Right renal pelvis (tissue), 4 donors: ENCODE results near the gene HS1BP3. TPM values are rescaled to one million over a fixed set of nuclear protein-coding genes. Genes with fewer than 3 reads are reported as not detected.
A peak's percentile ranks its signal among the peaks of the same experiment; 100 is the strongest.

ENCODE experiments used
- DNase-seq, 4 donors: peaks; one replicate each; pipeline ENCODE4 v3.0.0-alpha.2; 2013; ENCODE audit warnings: low read depth in 4 of 4, low spot score in 3 of 4, missing footprints in 1 of 4
- polyA plus RNA-seq, 4 donors: library from polyadenylated mRNA; unstranded; fragments of 120-200 nt; gene quantifications; one replicate each; pipeline ENCODE4 v1.2.1, GENCODE V29; 2013; ENCODE audit not compliant: insufficient read length in 4 of 4

HS1BP3 gene
- polyA plus RNA-seq, 4 donors: 18.9 to 22.0 (median 19.2) TPM

DNA sequence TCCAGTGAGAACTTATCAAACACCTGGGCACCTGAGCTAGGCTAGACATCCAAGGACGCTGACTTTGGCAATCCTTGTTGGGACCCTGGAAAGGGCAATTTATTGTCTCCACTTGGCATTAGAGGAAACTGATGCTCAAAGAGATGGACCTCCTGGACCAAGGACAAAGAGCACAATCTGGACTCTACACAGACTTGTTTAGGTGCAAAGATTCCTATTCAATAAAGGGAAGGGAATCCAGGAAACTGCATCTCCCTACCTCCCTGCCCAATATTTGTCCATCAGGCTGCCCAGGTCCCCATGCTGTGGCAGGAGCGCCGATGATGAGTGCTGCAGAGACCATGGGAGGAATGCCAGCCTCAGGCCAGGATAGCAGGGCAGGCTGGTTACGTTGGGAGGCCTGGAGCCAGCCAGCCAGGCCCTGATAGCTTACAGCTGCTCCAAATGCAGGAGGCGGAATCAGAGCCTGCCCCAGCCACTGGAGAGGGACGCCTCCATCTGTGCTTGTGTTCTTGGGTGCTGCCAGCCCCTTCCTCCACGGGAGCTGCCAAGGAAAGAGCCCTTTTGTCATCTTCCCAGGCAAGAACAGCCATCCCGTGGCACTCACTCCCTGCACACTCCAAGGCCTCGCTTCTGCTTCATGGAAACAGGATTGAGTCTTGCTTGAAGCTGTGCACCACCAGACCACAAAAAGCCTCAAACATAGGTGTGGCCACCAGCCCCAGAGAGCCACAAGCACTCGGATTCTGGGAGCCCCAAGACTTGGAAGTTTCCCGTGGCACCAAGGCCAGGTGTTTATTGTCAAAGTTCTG, 60.0 kb downstream of the HS1BP3 start:
- DNase-seq: no peak

- DNase-seq: no peak
Measured at GRCh38 chr2:20589975-20590703, 60.8 kb downstream of the HS1BP3 start.

GRCh38 chr2:20588918-20589871, 61.7 kb downstream of the HS1BP3 start:
- no peak for DNase-seq

DNA sequence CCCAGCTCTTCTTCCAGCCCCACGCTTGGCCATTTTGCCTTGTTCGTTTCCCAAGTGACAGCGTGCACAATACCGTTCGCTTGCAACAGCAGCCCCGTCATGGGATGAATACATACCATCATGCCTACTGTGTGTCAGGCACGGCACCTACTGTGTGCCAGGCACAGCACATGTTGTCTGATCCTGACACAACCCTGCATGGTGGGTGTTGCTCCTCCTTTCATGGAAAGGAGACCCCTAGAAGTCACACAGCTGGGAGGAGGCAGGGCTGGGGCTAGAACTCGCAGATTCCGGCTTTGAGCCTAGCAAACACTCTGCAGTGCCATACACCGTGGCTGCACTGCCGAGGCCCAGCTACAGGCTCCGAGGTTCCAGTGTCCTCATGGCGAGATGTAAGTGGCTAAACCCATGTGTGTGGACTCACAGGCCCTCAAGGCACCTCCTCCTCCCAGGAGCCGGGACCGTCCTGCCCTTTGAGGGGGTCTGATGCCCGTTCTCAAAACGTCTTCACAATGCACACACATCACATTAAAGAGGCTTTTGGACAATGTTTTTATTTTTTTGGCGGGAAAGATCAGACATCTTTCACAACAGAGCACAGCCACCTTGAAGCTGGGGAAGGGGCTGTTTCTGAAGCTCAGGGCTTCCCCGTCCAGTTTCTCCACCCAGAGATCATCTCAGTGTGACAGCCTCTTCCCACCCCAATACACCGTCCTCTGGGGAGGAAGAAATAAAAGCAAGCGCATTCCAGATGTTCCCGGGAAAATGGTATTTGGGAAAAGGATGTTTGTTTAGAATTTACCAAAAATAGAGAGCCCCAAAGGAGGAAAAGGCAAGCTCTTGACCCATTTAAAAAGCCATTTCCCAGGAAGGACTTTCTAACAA, 64.9 kb downstream of the HS1BP3 start:
- no peak for DNase-seq

DNA sequence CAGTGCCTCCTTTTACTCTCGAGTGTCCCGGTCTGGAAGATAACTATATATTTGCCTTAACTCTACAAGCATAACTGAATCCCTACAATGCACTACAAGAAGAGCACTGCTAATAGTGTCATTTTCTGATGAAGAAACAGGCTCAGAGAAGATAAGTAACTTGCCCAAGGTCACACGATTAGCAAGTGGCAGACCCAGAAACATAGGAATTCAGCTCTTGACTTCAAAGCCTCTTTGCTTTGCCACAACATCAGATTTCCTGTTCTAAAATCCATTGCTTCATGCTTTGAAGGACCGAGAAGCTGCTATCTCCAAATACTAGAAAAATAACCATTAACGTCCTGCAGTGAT, 65.6 kb downstream of the HS1BP3 start:
- DNase-seq: no peak

DNA sequence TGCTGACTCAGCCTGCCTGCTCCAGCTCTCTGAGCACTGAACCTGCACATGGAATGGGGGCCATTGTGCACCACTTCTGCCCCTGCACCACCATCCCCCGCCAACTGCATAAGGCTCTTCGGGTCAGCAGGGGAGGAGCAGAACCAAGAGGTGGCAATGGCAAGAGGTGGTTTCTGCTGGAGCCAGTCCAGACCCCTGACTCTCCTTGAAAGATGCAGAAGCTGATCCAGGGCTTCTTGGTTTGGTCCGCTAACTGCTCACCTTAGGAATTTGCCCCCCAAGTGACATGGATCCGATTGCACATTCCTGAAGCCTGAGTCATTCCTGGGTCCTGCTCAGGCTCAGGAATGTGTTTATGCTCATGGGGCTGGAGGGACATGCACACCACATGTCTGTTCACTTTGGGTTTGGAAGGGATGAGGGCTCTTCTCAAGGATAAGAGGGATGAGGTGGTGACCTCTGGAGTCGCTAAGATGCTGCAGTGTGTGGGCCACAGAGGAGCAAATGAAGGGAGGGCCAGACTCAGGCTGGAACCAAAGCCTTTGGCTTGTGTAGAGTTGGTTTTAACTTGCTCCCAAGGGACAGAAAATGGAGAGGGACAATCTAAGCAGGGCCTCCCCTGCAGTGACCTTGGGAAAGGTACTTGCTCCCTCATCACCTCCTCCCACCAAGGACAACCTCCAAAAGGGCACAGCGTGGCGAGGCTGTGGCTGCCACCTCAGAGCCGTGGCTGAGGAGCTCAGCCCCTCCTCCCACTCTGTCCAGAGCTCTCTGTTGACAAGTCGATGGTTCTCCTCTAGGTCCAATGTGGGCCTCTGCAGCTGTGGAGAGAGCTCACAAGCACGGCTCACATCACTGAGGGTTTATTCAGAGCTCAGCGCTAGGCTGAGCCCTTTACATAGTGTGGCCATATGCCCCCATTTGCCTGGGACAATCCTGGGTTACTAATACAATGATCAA, 66.2 kb downstream of the HS1BP3 start:
- peak; percentile 72 to 93 (median 81) for DNase-seq

- no peak for DNase-seq
Measured at GRCh38 chr2:20584045-20584398, 66.9 kb downstream of the HS1BP3 start.

DNA sequence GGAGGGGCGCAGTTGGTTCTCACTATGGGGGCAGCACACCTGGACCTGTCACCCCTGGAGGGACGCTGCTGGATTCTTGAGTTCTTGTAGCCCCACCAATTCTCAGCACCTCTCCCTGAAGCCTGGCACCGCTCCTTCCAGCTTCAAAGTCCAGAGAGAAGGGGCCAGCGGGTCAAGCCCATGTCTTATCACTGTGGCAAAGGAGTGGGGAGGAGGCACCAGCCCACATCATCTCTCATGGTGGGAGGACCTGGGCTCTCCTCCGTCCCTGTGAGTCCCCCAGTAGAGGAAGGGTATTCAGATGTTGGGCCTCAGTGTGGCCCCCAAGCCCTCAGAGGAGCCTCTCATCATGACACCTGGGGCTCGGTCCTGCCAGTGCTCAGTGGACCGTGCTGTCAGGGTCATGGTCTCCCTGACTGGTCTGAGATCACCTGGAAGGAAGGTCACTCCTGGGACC, 67.4 kb downstream of the HS1BP3 start:
- no peak for DNase-seq

DNA sequence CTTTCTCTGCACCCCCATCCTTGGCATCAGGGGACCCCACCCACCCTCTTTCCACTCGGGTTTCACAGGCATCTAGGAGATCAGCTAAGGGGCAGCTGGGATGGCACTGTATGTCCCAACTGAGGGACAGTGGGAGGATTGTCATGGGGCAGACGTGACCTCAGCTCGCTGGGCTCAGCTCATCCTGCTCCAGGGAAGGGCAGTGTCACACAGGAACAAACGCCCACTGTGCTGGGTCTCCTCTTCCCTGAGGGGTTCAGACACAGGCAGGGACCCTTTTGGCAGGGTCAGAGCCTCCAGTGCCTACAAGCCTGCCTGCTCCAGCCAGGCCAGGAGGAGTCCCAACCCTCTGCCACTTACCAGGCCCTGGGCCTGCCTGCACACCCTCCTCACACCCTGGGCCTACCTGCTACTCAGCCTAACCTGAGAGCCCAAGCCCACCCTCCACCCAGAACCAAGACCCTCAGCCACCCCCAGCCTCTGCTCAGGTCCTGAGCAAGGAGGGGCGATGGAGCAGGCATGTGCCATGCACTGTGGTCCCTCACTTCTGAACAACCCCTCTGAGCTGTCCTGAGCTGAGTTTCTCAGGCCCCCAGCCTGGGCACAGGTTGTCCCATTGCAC, 68.2 kb downstream of the HS1BP3 start:
- DNase-seq: no peak

- no peak for DNase-seq
Measured at GRCh38 chr2:20580690-20581437, 70.0 kb downstream of the HS1BP3 start.

DNA sequence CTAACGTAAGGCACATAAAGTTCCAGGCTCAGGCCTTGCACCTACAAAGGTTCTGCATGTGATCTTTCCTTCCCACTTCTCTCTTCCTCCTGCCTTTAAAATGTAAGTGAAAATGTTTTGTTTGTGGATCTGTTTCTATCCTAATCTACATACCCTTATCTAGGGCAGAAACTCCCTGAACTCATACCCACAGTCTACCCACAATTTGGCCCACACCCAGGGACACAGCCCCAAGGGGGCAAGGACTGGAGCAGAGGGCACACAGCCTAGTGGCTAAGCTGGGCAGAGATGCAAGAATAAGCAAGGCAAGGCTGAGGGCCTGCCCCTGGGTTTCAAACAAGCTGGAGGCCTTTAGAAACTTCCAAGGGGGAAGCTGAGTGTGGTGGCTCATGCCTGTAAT, 71.0 kb downstream of the HS1BP3 start:
- no peak for DNase-seq

GRCh38 chr2:20578895-20579825, 71.7 kb downstream of the HS1BP3 start:
- DNase-seq: peak in 1 of 4 donors; percentile 60

GRCh38 chr2:20578266-20578894, 72.5 kb downstream of the HS1BP3 start:
- no peak for DNase-seq

GRCh38 chr2:20577495-20578235, 73.2 kb downstream of the HS1BP3 start:
- no peak for DNase-seq

DNA sequence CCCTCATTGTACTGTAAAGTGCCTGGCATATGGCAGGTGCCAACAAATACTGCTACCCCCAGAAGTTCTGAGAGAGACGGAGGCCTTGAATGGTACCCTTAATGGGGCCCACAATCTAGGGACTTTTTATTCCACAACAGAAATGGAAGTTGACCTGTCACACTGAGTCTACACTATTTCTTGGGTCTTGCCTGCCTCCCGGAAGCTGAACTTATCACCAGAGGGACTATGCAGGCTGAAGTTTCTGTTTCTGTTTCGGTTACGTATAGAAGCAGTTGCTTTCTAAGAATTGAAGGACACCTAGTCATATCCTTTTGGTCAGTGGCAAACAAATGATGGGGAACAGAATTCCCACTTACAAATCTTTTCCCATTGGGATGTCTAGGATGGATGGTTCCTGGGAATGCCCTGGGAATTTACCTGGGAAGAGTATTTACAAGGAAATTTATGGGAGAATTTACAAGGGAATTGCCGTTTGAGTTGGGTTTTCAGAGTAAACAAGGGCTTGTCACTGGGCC, 74.2 kb downstream of the HS1BP3 start:
- DNase-seq: no peak
